HCEC 1CT (cell line): ENCODE data around the gene HECA.
"Not testable (repeated sequence)": the region's sequence is repeated elsewhere in the genome, so short reads cannot be mapped to it uniquely, and the experiment has no call there.

ENCODE experiments used
- DNase-seq: peaks from one replicate; pipeline ENCODE4 v3.0.0-alpha.2; 2017

The HECA gene

GRCh38 chr6:139134817-139135577 is at the start of gene HECA:
HECA (plus strand) TSS chr6:139135080; CDS start chr6:139135397, 317 bp downstream.
- peak; percentile 92 for DNase-seq

GRCh38 chr6:139091826-139092225 is 43.1 kb upstream of the HECA start:
- DNase-seq: no peak

- no peak for DNase-seq
Observed at GRCh38 chr6:139099984-139100383, 34.9 kb upstream of the HECA start.

GRCh38 chr6:139107051-139107450 is 27.8 kb upstream of the HECA start:
- DNase-seq: no peak

- DNase-seq: no peak
Observed at GRCh38 chr6:139108378-139108777, 26.5 kb upstream of the HECA start.

- peak; percentile 22 for DNase-seq
Observed at GRCh38 chr6:139109558-139109957, 25.3 kb upstream of the HECA start.

GRCh38 chr6:139112146-139112545 is 22.7 kb upstream of the HECA start:
- DNase-seq: no peak

GRCh38 chr6:139112561-139112960 is 22.3 kb upstream of the HECA start:
- no peak for DNase-seq

GRCh38 chr6:139114746-139115145 is 20.1 kb upstream of the HECA start:
- no peak for DNase-seq

GRCh38 chr6:139115989-139116758 is 18.7 kb upstream of the HECA start:
- DNase-seq: no peak

- DNase-seq: peak; percentile 17
Observed at GRCh38 chr6:139117734-139118133, 17.1 kb upstream of the HECA start.

GRCh38 chr6:139119552-139119951 is 15.3 kb upstream of the HECA start:
- DNase-seq: no peak

GRCh38 chr6:139122823-139123222 is 12.1 kb upstream of the HECA start:
- DNase-seq: not testable (repeated sequence)

- peak; percentile 82 for DNase-seq
Observed at GRCh38 chr6:139124887-139125672, 9.8 kb upstream of the HECA start.

- DNase-seq: peak; percentile 92
Observed at GRCh38 chr6:139126255-139126654, 8.6 kb upstream of the HECA start.

GRCh38 chr6:139126931-139127330 is 7.9 kb upstream of the HECA start:
- DNase-seq: no peak

GRCh38 chr6:139129284-139129683 is 5.6 kb upstream of the HECA start:
- DNase-seq: no peak

GRCh38 chr6:139131736-139132280 is 3.1 kb upstream of the HECA start:
- DNase-seq: no peak

- peak; percentile 20 for DNase-seq
Observed at GRCh38 chr6:139133262-139134063, 1.4 kb upstream of the HECA start.

GRCh38 chr6:139134064-139134395 is 850 bp upstream of the HECA start:
- no peak for DNase-seq

GRCh38 chr6:139135578-139136545 is 982 bp downstream of the HECA start:
- no peak for DNase-seq
